GM12874 (cell line): ENCODE data around the gene ESAM.

ENCODE experiments used
- TF ChIP-seq, protein P1 (sequence below): IDR thresholded peaks from 2 replicates; pipeline ENCODE4 v1.5.1; 2011; ENCODE audit warnings: low read depth, mild to moderate bottlenecking, control low read depth, low read length, moderate library complexity; ENCODE audit not compliant: insufficient read depth

The ESAM gene

DNA sequence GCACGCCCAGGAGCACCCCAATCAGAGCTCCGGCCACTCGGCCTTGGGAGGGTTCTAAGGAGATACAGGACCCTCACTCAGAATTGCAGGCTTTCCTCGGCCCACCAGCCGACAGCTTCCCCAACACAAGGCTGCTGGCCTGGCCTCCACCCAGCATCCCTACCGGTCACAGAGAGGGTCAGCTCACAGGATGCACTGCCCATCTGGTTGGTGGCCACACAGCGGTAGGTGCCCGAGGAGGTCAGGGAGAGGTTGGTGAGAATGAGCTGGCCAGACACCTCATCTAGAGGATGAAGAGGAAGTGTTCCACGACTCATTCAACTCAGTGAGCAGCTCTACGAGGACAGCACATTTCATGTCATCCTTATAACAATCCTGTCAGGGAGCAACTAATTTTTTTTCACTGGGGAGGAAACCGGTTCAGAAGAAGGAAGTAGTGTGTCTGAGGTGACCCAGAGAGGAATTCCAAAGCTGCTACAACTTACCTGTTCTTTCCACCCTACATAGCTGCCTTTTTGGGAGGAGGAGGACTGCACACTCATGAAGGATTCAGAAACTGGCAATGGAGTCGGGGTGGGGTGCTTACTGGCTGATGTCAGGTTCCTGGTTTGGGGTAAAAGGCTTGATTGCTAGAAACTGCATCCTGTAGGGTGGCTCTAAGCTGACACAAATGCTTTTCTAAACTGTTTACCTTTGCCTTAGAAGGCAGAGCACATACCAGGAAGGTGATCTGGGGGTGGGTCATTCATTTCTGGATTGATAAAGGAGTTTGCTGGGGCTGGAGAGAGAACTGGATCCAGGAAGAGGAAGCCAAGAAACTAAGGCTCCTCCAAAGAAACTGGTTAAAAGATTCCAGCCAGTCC lies 13.4 kb downstream of the ESAM start:
- TF ChIP-seq, protein P1, sequence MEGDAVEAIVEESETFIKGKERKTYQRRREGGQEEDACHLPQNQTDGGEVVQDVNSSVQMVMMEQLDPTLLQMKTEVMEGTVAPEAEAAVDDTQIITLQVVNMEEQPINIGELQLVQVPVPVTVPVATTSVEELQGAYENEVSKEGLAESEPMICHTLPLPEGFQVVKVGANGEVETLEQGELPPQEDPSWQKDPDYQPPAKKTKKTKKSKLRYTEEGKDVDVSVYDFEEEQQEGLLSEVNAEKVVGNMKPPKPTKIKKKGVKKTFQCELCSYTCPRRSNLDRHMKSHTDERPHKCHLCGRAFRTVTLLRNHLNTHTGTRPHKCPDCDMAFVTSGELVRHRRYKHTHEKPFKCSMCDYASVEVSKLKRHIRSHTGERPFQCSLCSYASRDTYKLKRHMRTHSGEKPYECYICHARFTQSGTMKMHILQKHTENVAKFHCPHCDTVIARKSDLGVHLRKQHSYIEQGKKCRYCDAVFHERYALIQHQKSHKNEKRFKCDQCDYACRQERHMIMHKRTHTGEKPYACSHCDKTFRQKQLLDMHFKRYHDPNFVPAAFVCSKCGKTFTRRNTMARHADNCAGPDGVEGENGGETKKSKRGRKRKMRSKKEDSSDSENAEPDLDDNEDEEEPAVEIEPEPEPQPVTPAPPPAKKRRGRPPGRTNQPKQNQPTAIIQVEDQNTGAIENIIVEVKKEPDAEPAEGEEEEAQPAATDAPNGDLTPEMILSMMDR, result no peak

DNA sequence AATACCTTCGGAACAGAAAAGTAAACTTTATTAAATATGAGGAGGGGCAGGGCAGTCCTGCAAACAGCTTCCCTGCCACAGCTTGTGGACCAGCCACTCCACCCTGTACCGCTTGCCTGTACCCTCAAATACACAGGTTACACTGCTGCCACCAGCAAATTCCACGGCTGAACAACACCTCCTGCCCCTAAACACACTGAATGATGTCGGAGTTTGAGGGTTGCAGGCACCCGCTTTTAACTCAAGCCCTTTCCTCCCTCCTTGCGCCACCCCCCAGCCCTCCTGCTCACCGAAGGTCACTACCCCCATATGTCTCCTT lies 14.0 kb downstream of the ESAM start:
- TF ChIP-seq, protein P1, result no peak

DNA sequence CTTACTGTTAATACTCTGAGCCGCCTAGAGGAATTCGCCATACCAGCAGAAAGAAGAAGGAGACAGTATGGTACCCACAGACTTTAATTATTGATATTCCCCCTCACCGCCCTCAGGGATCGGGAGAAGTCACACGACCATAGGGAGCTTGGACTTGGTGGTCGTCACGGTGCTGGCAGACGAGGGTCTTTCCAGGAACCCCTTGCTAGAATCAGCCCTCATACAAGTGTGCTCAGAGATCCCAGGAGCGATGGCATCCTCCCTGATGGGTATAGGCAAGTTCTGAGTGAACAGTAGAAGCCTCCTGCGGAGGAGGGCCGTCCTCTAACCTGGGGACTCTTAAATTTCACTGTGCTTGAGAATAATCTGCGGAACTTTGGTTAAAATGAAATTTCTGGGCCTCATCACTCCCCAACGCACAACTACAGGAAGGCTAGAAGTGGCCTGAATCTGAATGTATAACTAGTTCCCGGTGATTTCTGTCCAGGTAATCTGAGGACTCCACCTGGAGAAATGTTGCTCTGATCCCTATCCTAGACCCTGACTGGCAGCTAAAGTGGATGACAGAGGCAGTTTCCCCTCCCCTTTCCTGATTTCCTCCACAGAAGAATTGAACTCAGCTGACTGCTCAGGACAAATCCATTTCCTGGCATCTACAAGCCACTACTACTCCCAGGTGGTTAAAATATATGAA lies 14.5 kb downstream of the ESAM start:
- TF ChIP-seq, protein P1, result no peak

DNA sequence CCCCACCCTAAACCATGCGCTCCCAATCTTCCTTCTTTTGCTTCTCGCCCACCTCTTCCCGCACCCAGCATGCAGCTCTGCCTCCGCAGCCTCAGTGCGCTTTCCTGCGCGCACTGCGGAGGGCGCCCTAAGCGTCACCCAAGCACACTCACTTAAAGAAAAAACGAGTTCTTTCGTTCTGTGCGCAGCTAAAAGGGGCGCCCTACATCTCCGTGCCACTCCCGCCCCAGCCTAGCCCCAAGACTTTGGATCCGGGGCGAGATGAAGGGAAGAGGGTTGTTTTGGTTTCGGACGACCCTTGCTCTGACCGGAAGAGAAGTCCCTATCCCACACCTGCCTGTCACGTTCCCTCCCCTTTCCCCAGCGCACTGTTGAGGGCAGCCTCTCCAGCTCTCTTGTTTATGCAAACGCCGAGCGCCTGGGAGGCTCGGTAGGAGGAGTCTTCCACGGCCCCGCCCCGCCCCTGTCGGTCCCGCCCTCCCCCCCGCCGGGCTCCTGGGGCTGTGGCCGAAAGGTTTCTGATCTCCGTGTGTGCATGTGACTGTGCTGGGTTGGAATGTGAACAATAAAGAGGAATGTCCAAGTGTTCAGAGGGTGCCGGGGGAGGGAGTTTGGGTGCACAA lies 15.4 kb downstream of the ESAM start:
- TF ChIP-seq, protein P1, result peak; percentile 85

DNA sequence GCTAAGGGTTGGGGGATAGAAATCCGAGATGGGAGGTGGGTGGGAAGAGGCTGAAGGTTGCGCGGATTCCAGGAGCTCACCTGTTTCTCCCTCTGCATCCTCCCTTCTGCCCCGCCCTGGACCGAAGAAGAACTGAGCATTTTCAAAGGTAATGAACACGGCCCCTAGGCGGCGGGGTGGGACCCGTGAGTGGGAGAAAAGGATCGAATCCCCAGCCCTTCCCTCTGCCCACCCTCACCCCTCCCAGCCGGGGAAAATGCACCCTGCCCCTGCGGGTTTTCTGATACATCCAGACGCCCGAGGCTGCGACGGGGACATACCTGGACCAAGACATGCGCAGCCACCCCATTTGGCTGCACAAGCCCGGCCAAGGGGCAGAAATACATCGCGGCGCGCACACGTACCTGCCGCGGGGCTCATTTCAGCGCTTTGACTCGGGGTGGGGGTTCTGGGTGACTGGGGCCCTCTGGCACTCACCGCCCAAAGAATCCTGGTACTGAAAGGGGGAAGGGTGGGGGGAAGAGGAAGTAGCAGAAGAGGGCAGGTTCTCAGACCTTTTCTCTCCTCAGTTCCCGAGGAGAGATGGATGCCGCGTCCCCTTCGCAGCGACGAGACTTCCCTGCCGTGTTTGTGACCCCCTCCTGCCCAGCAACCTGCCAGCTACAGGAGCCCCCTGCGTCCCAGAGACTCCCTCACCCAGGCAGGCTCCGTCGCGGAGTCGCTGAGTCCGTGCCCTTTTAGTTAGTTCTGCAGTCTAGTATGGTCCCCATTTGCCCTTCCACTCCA lies 16.1 kb downstream of the ESAM start:
- TF ChIP-seq, protein P1, result peak; percentile 63

DNA sequence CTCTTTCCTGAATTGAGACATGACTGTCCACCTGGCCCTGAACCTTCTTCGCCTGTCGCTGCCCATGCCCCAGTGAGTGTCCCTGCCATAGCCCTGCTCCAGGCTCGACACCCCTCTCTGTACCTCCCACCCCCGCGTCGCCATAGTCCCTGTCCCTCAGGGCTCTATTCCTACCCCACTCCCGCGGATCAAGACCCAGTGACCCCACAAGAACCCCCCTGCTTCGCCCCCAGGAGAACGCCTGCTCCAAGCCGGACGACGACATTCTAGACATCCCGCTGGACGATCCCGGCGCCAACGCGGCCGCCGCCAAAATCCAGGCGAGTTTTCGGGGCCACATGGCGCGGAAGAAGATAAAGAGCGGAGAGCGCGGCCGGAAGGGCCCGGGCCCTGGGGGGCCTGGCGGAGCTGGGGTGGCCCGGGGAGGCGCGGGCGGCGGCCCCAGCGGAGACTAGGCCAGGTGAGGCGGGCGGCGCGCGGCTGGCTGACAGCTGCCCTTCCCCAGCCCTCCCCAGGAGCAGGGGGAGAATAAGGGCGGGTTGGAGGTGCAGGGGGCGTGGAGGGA lies 16.7 kb downstream of the ESAM start:
- TF ChIP-seq, protein P1, result no peak
